ENCODE results near the gene MCU.

GRCh38 chr10:72692744-72692993 is 726 bp downstream of the MCU start:
- TF ChIP-seq POLR2A (IDR thresholded peaks at IDR 0.05; ENCODE audit: low read length) (no peak), GATA1 (IDR thresholded peaks at IDR 0.05; ENCODE audit: low read depth, low read length) (no peak)
